ENCODE measurements around the gene ZNF335.

ZNF335 gene
- long read RNA-seq, full-length matches to known transcripts: 3 of 24 reads
- long read RNA-seq, partial matches to known transcripts: 12 of 24 reads
- long read RNA-seq, other reads (novel, unspliced or antisense): 9 of 24 reads

- no peaks in the 10 kb centered on the region for H3K27me3 ChIP-seq (ENCODE audit: insufficient read depth, poor library complexity, severe bottlenecking)
- H3K27ac ChIP-seq (replicated peaks): peak within 1 kb of the TSS; percentile 100
- TF ChIP-seq POLR2AphosphoS5 (IDR thresholded peaks at IDR 0.05; ENCODE audit: low read depth) (peak; percentile 42), SPI1 (IDR thresholded peaks at IDR 0.05; ENCODE audit: borderline replicate concordance, low read depth) (peak; percentile 45; the same call in 1 of the 2 replicates), REST (IDR thresholded peaks at IDR 0.05; ENCODE audit: insufficient replicate concordance, low read depth) (peak; percentile 24), GABPA (IDR thresholded peaks at IDR 0.05; ENCODE audit: low read depth) (peak; percentile 52)
- TF ChIP-seq, protein P1, sequence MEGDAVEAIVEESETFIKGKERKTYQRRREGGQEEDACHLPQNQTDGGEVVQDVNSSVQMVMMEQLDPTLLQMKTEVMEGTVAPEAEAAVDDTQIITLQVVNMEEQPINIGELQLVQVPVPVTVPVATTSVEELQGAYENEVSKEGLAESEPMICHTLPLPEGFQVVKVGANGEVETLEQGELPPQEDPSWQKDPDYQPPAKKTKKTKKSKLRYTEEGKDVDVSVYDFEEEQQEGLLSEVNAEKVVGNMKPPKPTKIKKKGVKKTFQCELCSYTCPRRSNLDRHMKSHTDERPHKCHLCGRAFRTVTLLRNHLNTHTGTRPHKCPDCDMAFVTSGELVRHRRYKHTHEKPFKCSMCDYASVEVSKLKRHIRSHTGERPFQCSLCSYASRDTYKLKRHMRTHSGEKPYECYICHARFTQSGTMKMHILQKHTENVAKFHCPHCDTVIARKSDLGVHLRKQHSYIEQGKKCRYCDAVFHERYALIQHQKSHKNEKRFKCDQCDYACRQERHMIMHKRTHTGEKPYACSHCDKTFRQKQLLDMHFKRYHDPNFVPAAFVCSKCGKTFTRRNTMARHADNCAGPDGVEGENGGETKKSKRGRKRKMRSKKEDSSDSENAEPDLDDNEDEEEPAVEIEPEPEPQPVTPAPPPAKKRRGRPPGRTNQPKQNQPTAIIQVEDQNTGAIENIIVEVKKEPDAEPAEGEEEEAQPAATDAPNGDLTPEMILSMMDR (IDR thresholded peaks at IDR 0.05; ENCODE audit: insufficient read depth, low read length): no peak
- H3K4me3 ChIP-seq (replicated peaks; ENCODE audit: insufficient read depth, low read length): peak within 1 kb of the TSS; percentile 94
- peak; percentile 94 to 95 for DNase-seq (ENCODE audit: low read depth in 1 of 2, low spot score in 1 of 2)
These were observed at the start of gene ZNF335 for GRCh38 chr20:45971675-45972499. TSS of gene ZNF335 (minus strand) at chr20:45972203. CDS start at chr20:45971410, 793 bp downstream.

DNA sequence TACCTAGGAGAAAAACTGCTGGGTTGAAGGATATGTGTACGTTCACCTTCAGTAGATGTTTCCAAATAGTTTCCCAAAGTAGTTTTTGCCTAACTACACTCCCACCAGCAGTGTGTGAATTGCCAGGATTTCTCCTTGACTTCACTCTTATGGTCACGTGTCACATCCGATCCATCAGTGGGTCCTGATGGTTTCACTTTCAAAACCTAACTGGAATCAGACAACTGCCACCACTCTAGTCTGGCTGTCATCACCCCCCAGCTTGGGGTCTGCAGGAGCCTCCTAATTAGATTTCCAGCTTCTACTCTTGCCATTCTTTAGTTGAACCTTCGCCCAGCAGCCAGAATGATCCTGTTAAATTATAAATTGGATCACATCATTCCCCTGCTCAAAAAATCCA is 48.6 kb upstream of the ZNF335 start:
- no peak for DNase-seq (ENCODE audit: low read depth in 1 of 2, low spot score in 1 of 2)
- H3K4me3 ChIP-seq (replicated peaks; ENCODE audit: insufficient read depth, low read length): no peak overlapping the region
- peaks cover 10% of the 10 kb centered on the region for H3K27me3 ChIP-seq (ENCODE audit: insufficient read depth, poor library complexity, severe bottlenecking)
- TF ChIP-seq, protein P1 (IDR thresholded peaks at IDR 0.05; ENCODE audit: insufficient read depth, low read length): no peak
- H3K27ac ChIP-seq (replicated peaks): no peak overlapping the region

GRCh38 chr20:46018611-46019010 is 46.6 kb upstream of the ZNF335 start:
- TF ChIP-seq, protein P1 (IDR thresholded peaks at IDR 0.05; ENCODE audit: insufficient read depth, low read length): no peak
- TF ChIP-seq GABPA (IDR thresholded peaks at IDR 0.05; ENCODE audit: low read depth) (no peak), REST (IDR thresholded peaks at IDR 0.05; ENCODE audit: insufficient replicate concordance, low read depth) (no peak), POLR2AphosphoS5 (IDR thresholded peaks at IDR 0.05; ENCODE audit: low read depth) (no peak), SPI1 (IDR thresholded peaks at IDR 0.05; ENCODE audit: borderline replicate concordance, low read depth) (no peak)
- Histone ChIP-seq H3K27ac (replicated peaks) (no peak overlapping the region), H3K27me3 (ENCODE audit: insufficient read depth, poor library complexity, severe bottlenecking) (peaks cover 15% of the 10 kb centered on the region), H3K4me3 (replicated peaks; ENCODE audit: insufficient read depth, low read length) (no peak overlapping the region)
- no peak for DNase-seq (ENCODE audit: low read depth in 1 of 2, low spot score in 1 of 2)
